Measurements from ENCODE around the gene RBM38. TPM values are rescaled to one million over a fixed set of nuclear protein-coding genes. Genes with fewer than 3 reads are reported as not detected.

Gene RBM38
- total and polyA plus RNA-seq, 9 of the 15 experiments (the other 6 are each of a cell fraction or from before 2014, with no cell fraction given) = 0.28 to 82.4 (median 33.2) TPM

DNA sequence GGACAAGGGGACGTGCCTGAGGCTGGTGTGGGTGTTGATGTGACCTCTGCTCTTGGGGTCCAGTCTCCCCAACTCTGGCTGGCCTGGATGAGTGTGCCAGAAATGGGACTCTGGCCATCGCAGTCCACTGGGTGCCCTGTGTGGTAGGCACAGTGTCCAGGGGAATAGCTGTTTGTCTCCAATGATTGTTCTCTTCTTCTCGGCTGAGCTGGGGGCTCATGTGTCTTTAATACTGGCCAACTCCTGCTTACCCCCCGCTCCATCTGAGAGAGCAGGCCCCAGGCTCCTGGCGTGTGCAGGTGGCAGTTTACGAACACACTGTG is 45.0 kb downstream of the RBM38 start:
- no peak for DNase-seq (ENCODE audit: extremely low read depth in 1 of 4, low spot score in 3 of 4)
- intact Hi-C loops (cut with micrococcal nuclease) (no loop called here), in situ Hi-C loops (cut with MboI) (no loop called here)
- ChIA-PET CTCF (ENCODE audit: low intra/inter-chr PET ratio) (no interaction called here), POLR2A (no interaction called here)
- no peak for ATAC-seq
- no peak for FAIRE-seq
- WGBS (ENCODE audit: insufficient coverage, low coverage, missing lambda C conversion rate) = 77% methylated on average over 6 of the region's 6 CpGs
- Histone ChIP-seq H3K36me3 (ENCODE audit: control insufficient read depth, insufficient read depth, low read length) (no peaks in the 10 kb centered on the region), H3K9me1 (ENCODE audit: control insufficient read depth, insufficient read depth, low read length) (no peaks in the 10 kb centered on the region), H3K79me2 (ENCODE audit: control insufficient read depth, insufficient read depth, low read length) (no peaks in the 10 kb centered on the region), H3K4me2 (ENCODE audit: insufficient read depth, low read length) (no peak overlapping the region), H3K9ac (ENCODE audit: insufficient read depth in 1 of 2, low read depth in 2 of 2, low read length in 2 of 2) (no peak overlapping the region), H2AFZ (ENCODE audit: low read depth, low read length) (no peak overlapping the region), H4K20me1 (replicated peaks; ENCODE audit: control insufficient read depth, insufficient read depth, low read length) (no peaks in the 10 kb centered on the region), H3K4me3 (no peak overlapping the region), H3K9me3 (replicated peaks; ENCODE audit: control insufficient read depth, insufficient read depth, low read depth, low read length) (no peaks in the 10 kb centered on the region), H3K4me1 (replicated peaks in 1 of 2; ENCODE audit: control insufficient read depth in 2 of 2, insufficient read depth in 2 of 2, low read length in 2 of 2) (peaks cover 42 to 48% of the 10 kb centered on the region in 2 experiments), H3K27me3 (ENCODE audit: control insufficient read depth in 2 of 2, insufficient read depth in 2 of 2, low read length in 2 of 2) (no peaks in the 10 kb centered on the region), H3K27ac (ENCODE audit: extremely low read depth, low read depth, low read length) (no peak overlapping the region)
- no peak for TF ChIP-seq PTTG1 (tag; IDR thresholded peaks at IDR 0.05; ENCODE audit: low read depth)
- TF ChIP-seq ERF (CRISPR knock-in tag; IDR thresholded peaks at IDR 0.05) = no peak
- no peak for TF ChIP-seq ZBTB1 (CRISPR knock-in tag; IDR thresholded peaks at IDR 0.05; ENCODE audit: borderline replicate concordance, low read depth)
- TF ChIP-seq, protein P1, sequence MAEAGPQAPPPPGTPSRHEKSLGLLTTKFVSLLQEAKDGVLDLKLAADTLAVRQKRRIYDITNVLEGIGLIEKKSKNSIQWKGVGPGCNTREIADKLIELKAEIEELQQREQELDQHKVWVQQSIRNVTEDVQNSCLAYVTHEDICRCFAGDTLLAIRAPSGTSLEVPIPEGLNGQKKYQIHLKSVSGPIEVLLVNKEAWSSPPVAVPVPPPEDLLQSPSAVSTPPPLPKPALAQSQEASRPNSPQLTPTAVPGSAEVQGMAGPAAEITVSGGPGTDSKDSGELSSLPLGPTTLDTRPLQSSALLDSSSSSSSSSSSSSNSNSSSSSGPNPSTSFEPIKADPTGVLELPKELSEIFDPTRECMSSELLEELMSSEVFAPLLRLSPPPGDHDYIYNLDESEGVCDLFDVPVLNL (CRISPR knock-in tag; IDR thresholded peaks at IDR 0.05; ENCODE audit: low read depth) = no peak
- TF ChIP-seq ZNF224 (CRISPR knock-in tag; IDR thresholded peaks at IDR 0.05) = no peak
- TF ChIP-seq FOS (IDR thresholded peaks at IDR 0.05; ENCODE audit: extremely low read depth, insufficient read length) = no peak
- no peak for TF ChIP-seq RB1 (IDR thresholded peaks at IDR 0.05; ENCODE audit: low read depth)
- TF ChIP-seq CEBPG (CRISPR knock-in tag; IDR thresholded peaks at IDR 0.05) = no peak
- no peak for TF ChIP-seq CEBPG (tag; conservative IDR thresholded peaks at IDR 0.05 in 1 of 2, IDR thresholded peaks at IDR 0.05 in 1 of 2)
- TF ChIP-seq TCF7 (IDR thresholded peaks at IDR 0.05; ENCODE audit: borderline replicate concordance) = no peak
- TF ChIP-seq RBBP5 (IDR thresholded peaks at IDR 0.05; ENCODE audit: borderline replicate concordance, insufficient read depth, low read length, poor library complexity, severe bottlenecking) = no peak
- TF ChIP-seq HOXB6 (CRISPR knock-in tag; IDR thresholded peaks at IDR 0.05; ENCODE audit: borderline replicate concordance) = no peak
- no peak for TF ChIP-seq MAFF (IDR thresholded peaks at IDR 0.05; ENCODE audit: low read length)
- TF ChIP-seq ZBTB8A (IDR thresholded peaks at IDR 0.05; ENCODE audit: partially characterized antibody) = no peak
- TF ChIP-seq NFIC (IDR thresholded peaks at IDR 0.05) = no peak
- no peak for TF ChIP-seq CHD1 (IDR thresholded peaks at IDR 0.05; ENCODE audit: low read length)
- TF ChIP-seq, protein P2, sequence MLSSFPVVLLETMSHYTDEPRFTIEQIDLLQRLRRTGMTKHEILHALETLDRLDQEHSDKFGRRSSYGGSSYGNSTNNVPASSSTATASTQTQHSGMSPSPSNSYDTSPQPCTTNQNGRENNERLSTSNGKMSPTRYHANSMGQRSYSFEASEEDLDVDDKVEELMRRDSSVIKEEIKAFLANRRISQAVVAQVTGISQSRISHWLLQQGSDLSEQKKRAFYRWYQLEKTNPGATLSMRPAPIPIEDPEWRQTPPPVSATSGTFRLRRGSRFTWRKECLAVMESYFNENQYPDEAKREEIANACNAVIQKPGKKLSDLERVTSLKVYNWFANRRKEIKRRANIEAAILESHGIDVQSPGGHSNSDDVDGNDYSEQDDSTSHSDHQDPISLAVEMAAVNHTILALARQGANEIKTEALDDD (IDR thresholded peaks at IDR 0.05) = no peak
- TF ChIP-seq PML (IDR thresholded peaks at IDR 0.05; ENCODE audit: low read length) = no peak
- no peak for TF ChIP-seq ZFPM2 (CRISPR knock-in tag; IDR thresholded peaks at IDR 0.05)
- TF ChIP-seq TARDBP (IDR thresholded peaks at IDR 0.05) = no peak
- TF ChIP-seq NCOA2 (IDR thresholded peaks at IDR 0.05; ENCODE audit: partially characterized antibody in 2 of 2) = no peak
- BruUV-seq (replicated peaks) = no TSS peak
